NCI-H2227 treated with DMSO at 0.1 percent for 48 hours (cell line): ENCODE data around the gene CD55.

Experiments
- DNase-seq: peaks from one replicate; lab custom pipeline; 2025; lab: John Stamatoyannopoulos, UW

CD55 gene

GRCh38 chr1:207362962-207363860 is 41.7 kb downstream of the CD55 start:
- DNase-seq: no peak

DNA sequence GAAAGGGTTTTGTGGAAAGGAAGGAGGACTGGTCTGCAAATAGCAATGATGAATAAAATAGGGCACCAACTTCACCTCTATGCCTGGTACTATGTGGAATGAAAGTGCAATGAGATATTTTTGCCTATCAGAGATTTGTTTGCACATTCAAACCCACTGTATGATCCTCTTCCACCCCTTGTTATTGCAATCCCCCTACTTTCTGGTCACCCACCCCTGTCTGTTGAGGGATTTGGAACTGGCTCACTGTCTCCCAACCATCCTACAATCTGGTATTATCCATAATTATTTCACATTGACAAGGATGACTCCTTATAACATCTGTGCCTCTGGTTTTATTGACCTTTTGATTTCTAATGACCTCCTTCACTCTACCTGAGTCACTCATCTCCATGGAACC is 42.4 kb downstream of the CD55 start:
- no peak for DNase-seq

DNA sequence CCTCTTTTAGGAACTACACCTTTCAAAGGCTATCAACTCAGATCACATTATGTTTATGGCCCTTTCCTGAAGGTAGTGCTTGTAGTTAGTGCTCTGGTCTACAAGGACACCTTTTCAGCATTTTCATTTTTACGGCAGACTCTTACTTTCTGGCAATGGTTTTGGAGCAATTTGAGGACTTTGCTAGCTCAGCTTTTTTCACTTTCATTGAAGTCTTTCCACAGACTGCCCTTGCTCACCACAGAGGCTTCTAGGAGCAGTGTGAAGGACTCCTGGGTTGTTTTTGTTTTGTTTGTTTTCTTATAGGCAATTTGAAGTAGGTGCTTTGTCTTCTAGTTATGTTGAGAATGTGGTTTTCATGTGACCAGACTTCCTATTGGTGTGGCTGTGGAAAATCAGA is 43.1 kb downstream of the CD55 start:
- no peak for DNase-seq

GRCh38 chr1:207365063-207365462 is 43.6 kb downstream of the CD55 start:
- no peak for DNase-seq

- no peak for DNase-seq
Observed at GRCh38 chr1:207366022-207366421, 44.5 kb downstream of the CD55 start.

GRCh38 chr1:207388721-207389120 is 67.2 kb downstream of the CD55 start:
- no peak for DNase-seq

DNA sequence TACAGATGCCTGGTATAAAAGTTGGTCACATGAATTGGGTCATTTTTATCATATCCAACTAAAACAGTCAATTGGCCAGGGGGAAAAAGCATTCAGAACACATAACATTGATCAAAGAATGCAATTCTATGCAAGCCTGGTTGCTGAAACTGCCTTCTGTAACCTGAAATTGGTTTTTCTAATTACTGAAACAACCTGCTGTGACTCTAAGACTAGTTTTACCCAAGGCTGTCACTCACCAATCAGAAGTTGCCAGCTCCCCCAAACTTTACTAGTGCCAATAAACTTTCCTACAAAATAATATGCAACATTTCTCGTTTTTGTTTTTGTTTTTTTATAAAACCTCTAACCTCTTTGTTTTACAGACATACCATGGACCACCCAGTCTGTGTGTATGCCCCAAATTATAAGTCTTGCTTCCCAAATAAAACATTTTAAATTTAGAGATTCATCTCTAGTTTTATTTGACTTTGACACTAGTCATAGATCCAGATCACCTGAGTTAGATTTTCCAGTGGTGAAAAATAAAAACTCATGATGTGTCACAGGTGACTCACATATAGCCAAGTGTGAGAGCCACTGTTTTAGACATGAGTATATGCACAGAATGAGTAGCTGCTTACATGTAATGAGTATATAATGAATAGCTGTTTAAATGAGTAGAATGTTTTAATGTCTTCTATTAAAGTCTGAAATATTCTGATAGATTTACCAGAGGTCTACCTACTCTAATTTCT is 68.4 kb downstream of the CD55 start:
- no peak for DNase-seq

DNA sequence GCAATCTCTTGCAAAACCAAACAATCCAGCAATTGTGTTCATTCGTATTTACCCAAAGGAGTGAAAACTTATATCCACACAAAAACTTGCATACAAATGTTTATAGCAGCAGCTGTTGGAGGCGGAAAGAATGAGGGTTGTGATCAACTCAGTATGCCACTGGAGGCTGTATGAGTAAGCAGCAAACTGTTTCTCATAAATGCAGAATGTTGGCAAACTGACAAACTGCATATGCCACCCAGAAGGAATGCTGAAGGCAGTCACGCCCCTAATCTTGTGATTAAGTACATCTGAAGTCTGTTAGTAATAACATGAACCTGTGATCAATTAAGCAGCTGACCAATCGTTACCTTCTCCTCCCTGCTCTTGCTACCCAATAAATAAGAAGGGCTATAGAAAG is 72.1 kb downstream of the CD55 start:
- DNase-seq: no peak

- DNase-seq: no peak
Observed at GRCh38 chr1:207396168-207396746, 74.8 kb downstream of the CD55 start.

DNA sequence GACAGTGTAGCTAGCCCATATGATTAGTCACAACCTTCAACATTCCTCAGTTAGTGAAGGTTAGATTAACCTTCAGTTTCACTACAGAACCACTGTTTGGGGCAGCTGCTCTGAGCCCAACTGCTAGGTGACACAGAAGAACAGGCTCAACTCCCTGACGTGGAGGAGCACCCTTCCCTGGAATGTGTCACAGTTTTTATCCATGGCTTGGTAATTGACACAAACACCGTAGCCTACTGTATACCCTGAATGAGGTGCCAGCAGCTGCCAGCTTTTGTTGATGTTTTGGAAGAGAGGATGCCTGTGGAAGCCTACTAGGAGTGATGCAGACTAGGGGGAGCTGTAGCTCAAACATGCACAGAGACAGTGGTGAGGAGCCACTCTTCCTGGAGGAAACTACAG is 76.0 kb downstream of the CD55 start:
- DNase-seq: no peak

- no peak for DNase-seq
Observed at GRCh38 chr1:207398986-207399385, 77.5 kb downstream of the CD55 start.

GRCh38 chr1:207401578-207401977 is 80.1 kb downstream of the CD55 start:
- DNase-seq: no peak

- DNase-seq: no peak
Observed at GRCh38 chr1:207402744-207403143, 81.3 kb downstream of the CD55 start.

GRCh38 chr1:207404849-207405525 is 83.5 kb downstream of the CD55 start:
- DNase-seq: peak; percentile 55

- DNase-seq: no peak
Observed at GRCh38 chr1:207405814-207406213, 84.3 kb downstream of the CD55 start.

- no peak for DNase-seq
Observed at GRCh38 chr1:207407655-207408260, 86.3 kb downstream of the CD55 start.
